HG03439 (cell line): ENCODE results near the gene OAS2.

Experiments used
- ATAC-seq: cut with Tn5 transposase; IDR thresholded peaks from one replicate; pipeline ENCODE4 v1.9.1; 2021; ENCODE audit warnings: mild to moderate bottlenecking, moderate library complexity; ENCODE audit not compliant: unreplicated experiment

Gene OAS2

DNA sequence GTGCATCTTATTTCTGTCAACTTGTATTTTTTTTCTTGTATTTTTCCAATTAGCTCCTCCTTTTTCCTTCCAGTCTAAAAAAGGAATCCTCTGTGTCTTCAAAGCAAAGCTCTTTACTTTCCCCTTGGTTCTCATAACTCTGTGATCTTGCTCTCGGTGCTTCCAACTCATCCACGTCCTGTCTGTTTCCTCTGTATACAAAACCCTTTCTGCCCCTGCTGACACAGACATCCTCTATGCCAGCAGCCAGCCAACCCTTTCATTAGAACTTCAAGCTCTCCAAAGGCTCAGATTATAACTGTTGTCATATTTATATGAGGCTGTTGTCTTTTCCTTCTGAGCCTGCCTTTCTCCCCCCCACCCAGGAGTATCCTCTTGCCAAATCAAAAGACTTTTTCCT lies 32.4 kb downstream of the OAS2 start:
- no peak for ATAC-seq

- no peak for ATAC-seq
These were observed 36.2 kb downstream of the OAS2 start for GRCh38 chr12:113014565-113014964.

DNA sequence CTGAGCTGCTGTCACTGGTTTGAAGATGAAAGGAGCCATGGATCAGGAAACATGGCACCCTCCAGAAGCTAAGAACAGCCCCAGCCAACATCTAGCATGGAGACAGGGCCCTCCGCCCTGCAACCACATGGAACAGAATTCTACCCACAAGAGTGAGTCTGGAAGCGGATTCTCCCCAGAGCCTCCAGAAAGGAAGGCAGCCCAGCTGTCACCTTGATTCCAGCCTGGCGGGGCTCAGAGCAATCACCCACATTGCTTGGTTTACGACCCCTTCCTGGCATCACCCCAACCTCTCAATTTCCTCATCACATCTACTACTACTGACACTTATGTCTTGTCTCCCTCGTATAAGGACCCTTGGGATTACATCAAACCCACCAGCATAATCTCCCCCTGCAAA lies 38.5 kb downstream of the OAS2 start:
- ATAC-seq, result no peak

DNA sequence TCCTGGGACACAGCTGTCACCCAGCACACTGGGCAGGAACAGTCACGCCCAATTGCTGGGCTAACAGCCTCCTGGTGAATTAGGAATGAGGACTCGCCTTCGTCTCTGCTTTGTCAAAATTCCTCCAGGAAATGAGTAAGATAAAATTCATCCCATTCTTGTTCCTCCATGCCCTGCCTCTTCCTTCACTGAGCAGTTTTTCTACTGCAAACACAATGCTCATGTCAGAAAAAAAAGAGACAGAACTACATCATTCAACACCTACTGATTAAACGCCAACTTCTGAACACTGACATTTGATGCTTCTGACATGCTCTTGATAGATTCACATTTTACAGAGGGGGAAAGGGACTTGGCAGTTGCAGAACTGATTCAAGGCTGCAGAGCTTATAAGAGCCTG lies 40.7 kb downstream of the OAS2 start:
- ATAC-seq, result no peak

- no peak for ATAC-seq
These were observed 43.2 kb downstream of the OAS2 start for GRCh38 chr12:113021500-113021899.

DNA sequence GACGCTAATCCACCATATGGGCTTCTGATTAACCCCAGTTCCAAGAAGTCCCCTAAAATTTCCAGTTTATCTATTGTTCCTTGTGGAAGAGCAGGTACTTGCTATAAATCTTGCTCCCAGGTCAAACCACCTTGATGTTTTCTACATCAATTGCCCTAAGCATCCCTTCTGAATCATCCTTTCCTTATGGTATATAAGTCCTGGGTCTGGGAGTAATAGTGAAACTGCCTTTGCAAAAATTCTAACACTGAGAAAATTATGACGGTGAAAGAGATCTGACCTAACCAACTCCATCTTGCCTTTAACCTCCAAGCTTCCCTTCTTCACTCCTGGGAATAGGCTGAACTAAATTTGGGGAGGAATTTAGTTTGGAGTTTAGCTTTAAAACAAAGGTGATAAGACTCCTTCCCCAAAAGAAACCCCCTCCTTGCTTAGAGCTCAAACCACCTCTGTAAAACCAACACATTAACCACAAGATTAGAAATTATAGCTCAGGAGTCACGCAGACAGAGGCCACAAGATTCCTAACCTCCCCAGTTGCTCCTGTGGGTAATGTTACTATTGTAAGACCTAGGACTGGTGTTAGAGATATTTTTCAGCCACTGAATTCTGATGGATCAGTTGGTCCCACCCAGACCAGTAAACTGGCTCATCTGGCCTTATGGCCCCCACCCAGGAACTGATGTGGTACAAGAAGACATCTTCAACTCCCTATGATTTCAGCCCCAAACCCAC lies 44.4 kb downstream of the OAS2 start:
- no peak for ATAC-seq

- no peak for ATAC-seq
These were observed 49.4 kb downstream of the OAS2 start for GRCh38 chr12:113027726-113028125.

DNA sequence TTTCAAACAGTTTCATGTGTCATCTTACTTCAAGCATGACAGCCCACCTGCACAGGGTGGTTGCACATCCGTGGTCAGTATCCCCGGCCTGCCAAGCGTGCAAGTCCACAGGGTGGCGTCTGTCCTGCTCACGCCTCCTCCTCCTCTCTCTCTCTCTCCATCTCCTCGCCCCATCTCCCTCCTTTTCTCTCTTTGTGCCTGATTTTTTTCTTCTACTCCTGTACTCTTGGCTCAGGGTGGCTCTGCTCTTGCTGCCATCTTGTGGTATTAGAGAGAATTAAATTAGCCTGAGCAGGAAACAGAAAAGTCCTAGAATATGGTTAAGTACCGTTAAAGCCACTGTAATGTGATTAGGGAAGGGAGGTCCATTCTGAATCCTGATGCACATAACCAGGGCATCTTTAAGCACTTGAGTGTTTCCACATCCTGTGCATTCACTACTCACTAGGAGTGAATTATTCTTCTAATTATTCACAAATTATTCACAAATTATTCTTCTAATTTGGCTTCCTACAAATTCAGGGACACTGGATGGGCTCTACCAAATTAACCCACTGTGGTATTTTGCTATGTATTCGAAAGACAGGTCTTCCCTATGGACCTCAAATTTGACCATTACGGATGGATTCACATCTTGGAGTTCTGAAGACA lies 52.7 kb downstream of the OAS2 start:
- no peak for ATAC-seq

GRCh38 chr12:113039911-113040445 lies 61.7 kb downstream of the OAS2 start:
- no peak for ATAC-seq

DNA sequence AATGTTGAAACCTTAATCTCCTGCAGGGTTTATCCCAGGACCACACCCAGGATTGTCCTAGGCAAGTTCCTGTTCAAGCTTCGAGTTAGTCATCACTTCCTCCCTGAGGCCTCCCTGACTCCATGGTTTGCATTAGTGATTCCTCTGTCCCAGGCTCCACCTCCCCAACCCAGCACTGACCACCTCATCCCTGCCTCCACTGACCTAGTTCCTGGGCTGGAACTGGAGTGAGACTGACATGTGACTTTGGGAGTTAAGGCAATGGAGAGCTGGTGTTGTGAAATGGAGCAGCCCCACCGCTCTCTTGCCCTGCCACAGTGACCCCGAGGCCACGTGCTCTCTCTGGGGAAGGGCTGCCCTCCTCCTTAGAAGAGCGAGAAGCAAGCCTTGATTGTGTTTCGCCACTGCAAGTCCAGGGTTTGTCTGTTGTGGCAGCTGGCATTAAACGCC lies 62.4 kb downstream of the OAS2 start:
- ATAC-seq, result no peak

DNA sequence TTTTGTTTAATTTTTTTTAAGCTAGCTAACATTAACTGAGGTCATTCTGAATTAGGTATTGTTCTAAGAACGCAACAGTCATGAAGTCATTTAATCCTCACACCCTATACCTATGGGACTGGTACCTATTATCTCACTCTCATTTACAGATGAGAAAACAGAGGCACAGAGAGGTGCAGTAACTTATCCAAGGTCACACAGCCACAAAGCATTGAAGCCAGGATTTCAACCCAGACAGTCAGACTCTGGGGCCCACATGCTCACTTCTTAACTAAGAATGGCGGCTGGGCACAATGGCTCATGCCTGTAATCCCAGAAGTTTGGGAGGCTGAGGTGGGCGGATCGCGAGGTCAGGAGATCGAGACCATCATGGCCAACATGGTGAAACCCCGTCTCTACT lies 63.2 kb downstream of the OAS2 start:
- no peak for ATAC-seq

GRCh38 chr12:113043240-113043639 lies 64.9 kb downstream of the OAS2 start:
- no peak for ATAC-seq

- no peak for ATAC-seq
These were observed 66.2 kb downstream of the OAS2 start for GRCh38 chr12:113044516-113044915.

DNA sequence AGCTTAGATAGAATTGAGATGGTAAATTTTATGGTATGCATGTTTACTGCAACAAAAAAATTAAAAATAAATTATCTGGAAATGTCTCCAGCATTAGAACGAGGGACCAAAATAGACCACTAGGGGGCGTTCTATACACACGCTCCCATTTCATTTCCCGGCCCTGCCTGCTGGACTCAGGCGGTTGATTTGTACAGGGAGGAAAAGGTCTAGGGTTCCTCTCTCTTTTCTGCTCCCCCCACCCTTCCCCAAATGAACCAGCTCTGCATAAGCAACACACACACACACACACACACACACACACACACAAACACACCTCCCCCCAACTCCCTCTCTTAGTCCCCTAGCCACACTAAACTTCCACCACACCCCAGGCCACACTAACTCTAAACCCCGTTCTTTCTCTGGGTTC lies 70.4 kb downstream of the OAS2 start:
- no peak for ATAC-seq

- ATAC-seq, result no peak
These were observed 71.8 kb downstream of the OAS2 start for GRCh38 chr12:113049976-113050742.

- ATAC-seq, result no peak
These were observed 72.5 kb downstream of the OAS2 start for GRCh38 chr12:113050795-113051194.

GRCh38 chr12:113051759-113052158 lies 73.4 kb downstream of the OAS2 start:
- no peak for ATAC-seq

DNA sequence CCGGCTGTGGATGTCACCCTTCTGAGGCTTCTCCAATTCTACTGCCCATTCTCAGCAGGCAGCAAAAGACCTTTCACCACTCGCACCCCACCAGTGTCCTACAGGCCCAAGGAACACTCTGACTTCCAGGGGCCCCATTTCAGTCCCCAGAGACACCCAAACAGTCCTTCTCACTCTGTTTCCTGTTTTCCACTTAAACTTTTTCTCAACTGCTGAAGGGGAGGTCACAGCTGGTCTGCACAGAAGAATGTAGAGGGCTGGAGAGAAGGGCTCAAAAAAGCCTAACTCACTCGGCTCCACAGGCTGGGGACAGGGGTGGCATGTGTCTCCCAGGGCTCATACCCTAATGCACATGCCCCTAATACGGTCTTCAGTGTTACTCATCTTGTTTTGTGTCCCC lies 74.0 kb downstream of the OAS2 start:
- ATAC-seq, result no peak

- ATAC-seq, result no peak
These were observed 76.7 kb downstream of the OAS2 start for GRCh38 chr12:113054948-113055486.

- ATAC-seq, result no peak
These were observed 77.5 kb downstream of the OAS2 start for GRCh38 chr12:113055594-113056380.

GRCh38 chr12:113056381-113056630 lies 78.0 kb downstream of the OAS2 start:
- no peak for ATAC-seq
